Activated CD8-positive, alpha-beta memory T cell treated with anti-CD3 and anti-CD28 coated beads, Interleukin-2, amount 50 U/mL, for 4 hours (primary cell): ENCODE data around the gene ZNF239.
"Not testable (repeated sequence)": the region's sequence is repeated elsewhere in the genome, so short reads cannot be mapped to it uniquely, and the experiment has no call there.

Experiments
- DNase-seq: peaks from one replicate; pipeline ENCODE4 v3.0.0-alpha.2; 2020

Gene ZNF239

GRCh38 chr10:43576062-43576461 lies 1.6 kb upstream of the ZNF239 start:
- no peak for DNase-seq

GRCh38 chr10:43574906-43575305 lies 490 bp upstream of the ZNF239 start:
- DNase-seq, result no peak

DNA sequence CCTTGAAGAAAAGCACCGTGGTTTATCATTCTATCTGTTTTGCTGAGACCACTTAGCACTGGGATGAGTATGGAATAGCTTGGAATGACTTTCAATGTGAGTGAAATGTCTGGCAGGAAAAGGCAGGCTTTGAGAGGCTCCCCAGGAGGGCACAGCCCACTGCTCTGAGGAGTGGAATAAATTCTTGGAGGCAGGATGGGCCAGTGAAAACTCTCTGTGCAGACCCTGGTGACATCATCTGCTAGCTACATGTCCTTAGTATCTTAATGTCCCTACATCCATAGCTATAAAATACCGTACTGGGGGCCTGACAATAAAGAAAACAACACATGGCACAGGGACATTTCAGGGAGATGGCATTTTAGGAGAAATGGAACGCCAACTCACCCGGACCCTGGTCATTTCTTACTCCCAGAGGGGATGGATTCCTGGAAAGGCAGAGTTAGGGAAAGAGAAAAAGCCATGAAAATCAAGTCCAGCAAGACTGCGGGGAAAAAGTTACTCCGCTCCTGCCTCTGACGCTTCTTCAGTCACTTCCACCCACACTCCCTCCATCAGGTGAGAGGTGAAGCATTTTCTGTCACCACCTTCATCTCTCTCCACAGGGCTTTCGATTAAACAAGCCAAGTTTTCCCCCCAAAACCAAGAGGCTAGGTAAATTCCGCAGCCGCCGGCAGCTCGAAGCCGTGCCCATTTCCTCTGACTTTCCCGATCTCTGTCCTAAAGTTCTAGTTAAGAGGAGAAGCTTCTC lies 991 bp downstream of the ZNF239 start:
- no peak for DNase-seq

GRCh38 chr10:43570971-43571370 lies 3.4 kb downstream of the ZNF239 start:
- no peak for DNase-seq

GRCh38 chr10:43569681-43570080 lies 4.7 kb downstream of the ZNF239 start:
- DNase-seq, result no peak

- no peak for DNase-seq
Measured at GRCh38 chr10:43557214-43557613, 17.2 kb downstream of the ZNF239 start.

GRCh38 chr10:43543746-43544145 lies 30.7 kb downstream of the ZNF239 start:
- not testable (repeated sequence) for DNase-seq

DNA sequence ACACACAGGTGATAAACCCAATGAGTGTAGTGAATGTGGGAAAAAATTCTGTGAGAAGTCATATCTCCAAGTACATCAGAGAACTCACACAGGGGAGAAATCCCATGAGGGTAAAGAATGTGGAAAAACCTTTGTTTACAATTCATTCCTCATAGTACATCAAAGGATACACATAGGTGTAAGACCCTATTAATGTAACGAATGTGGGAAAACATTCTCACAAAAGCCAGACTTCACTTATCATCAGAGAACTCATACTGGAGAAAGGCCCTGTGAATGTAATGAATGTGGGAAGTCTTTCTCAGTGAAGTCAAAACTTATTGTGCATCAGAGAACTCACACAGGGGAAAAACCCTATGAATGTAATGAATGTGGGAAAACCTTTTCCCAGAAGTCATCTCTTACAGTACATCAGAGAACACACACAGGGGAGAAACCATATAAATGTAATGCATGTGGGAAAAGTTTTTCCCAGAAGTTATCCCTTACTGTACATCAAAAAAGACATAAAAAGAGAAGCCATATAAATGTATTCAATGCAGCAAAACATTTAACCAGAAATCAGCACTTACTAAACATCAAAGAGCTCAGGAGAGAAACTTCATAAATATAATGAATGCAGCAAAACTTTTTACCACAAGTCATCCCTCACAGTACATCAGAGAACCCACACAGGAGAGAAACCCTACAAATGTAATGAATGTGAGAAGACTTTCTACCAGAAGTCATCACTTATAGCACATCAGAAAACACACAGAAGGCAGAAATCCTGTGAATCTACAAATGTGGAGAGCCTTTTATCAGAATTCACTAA lies 49.8 kb downstream of the ZNF239 start:
- DNase-seq, result no peak
